HepG2 (cell line): Measurements from ENCODE around the gene LSM2. TPM values are rescaled to one million over a fixed set of nuclear protein-coding genes. Genes with fewer than 3 reads are reported as not detected.

Experiments
- ATF7-NPFF ChIP-seq: sonication (generic); formaldehyde crosslinking; IDR thresholded peaks from 2 replicates; pipeline ENCODE4 v1.8.1; 2023; ENCODE audit warnings: mild to moderate bottlenecking, low read depth, missing genetic modification reagents, moderate library complexity
- DNMT3B ChIP-seq: conservative IDR thresholded peaks from 2 replicates; pipeline ENCODE4 v1.6.1; 2016; ENCODE audit warnings: missing biosample characterization, control low read depth
- E2F2 ChIP-seq: sonication (generic); formaldehyde crosslinking; IDR thresholded peaks from 2 replicates; pipeline ENCODE4 v1.4.0; 2020; ENCODE audit warnings: missing genetic modification reagents, borderline replicate concordance
- FOXC1 ChIP-seq: sonication (generic); formaldehyde crosslinking; IDR thresholded peaks from 2 replicates; pipeline ENCODE4 v1.8.0; 2022; ENCODE audit warnings: mild to moderate bottlenecking, missing genetic modification reagents, borderline replicate concordance
- HNF4A ChIP-seq: sonication (generic); formaldehyde crosslinking; IDR thresholded peaks from 2 replicates; pipeline ENCODE4 v1.4.0; 2020; ENCODE audit warnings: missing genetic modification reagents
- KIAA2018 ChIP-seq: sonication (generic); formaldehyde crosslinking; IDR thresholded peaks from 2 replicates; pipeline ENCODE4 v1.5.0; 2020; ENCODE audit warnings: mild to moderate bottlenecking, missing genetic modification reagents, borderline replicate concordance
- MTERF4 ChIP-seq: sonication (generic); formaldehyde crosslinking; IDR thresholded peaks from 2 replicates; pipeline ENCODE4 v1.8.0; 2023; ENCODE audit warnings: mild to moderate bottlenecking, missing genetic modification reagents
- PHF21A ChIP-seq: sonication (generic); formaldehyde crosslinking; IDR thresholded peaks from 2 replicates; pipeline ENCODE4 v1.5.0; 2020; ENCODE audit warnings: mild to moderate bottlenecking, missing genetic modification reagents
- SALL1 ChIP-seq: sonication (generic); formaldehyde crosslinking; IDR thresholded peaks from 2 replicates; pipeline ENCODE4 v1.8.0; 2022; ENCODE audit warnings: mild to moderate bottlenecking, missing genetic modification reagents
- ZFAT ChIP-seq: sonication (generic); formaldehyde crosslinking; conservative IDR thresholded peaks from 2 replicates; pipeline ENCODE4 v1.8.1; 2023; ENCODE audit warnings: missing genetic modification reagents, inconsistent platforms
- ZFP41 ChIP-seq: sonication (generic); formaldehyde crosslinking; IDR thresholded peaks from 2 replicates; pipeline ENCODE4 v1.4.0; 2020; ENCODE audit warnings: mild to moderate bottlenecking, missing genetic modification reagents, borderline replicate concordance
- ZNF564 ChIP-seq: sonication (generic); formaldehyde crosslinking; IDR thresholded peaks from 2 replicates; pipeline ENCODE4 v1.8.1; 2023; ENCODE audit warnings: mild to moderate bottlenecking, missing genetic modification reagents
- ZNF749 ChIP-seq: sonication (generic); formaldehyde crosslinking; IDR thresholded peaks from 2 replicates; pipeline ENCODE4 v1.8.0; 2022; ENCODE audit warnings: mild to moderate bottlenecking, missing genetic modification reagents, moderate library complexity, borderline replicate concordance
- polyA plus RNA-seq, 8 experiments: library from polyadenylated mRNA; depleted of rRNA in 3 of 8; stranded (reverse) in 7 of 8; unstranded in 1 of 8; fragments of >200 nt; fragmentation: Illumina TruSeq in 4 of 8; extraction: Trizol in 4 of 8; gene quantifications; 2 replicates each; pipeline versions ENCODE4 v1.2.1 to v1.2.3, GENCODE V29; 2011 to 2016; ENCODE audit warnings: low read depth in 4 of 8, missing spikeins in 1 of 8, mixed read lengths in 1 of 8; ENCODE audit not compliant: insufficient read depth in 1 of 8
- total RNA-seq, 5 experiments: library from RNA; depleted of rRNA; stranded (reverse); fragments of >200 nt; fragmentation: Illumina TruSeq; extraction: Trizol; gene quantifications; 2 replicates each; pipeline ENCODE4 v1.2.3, GENCODE V29; 2016; ENCODE audit warnings: low read depth in 1 of 5

The LSM2 gene
- total and polyA plus RNA-seq, 2 of the 13 experiments (the other 11 are each of a cell fraction or from before 2014, with no cell fraction given), result 69.4 to 90.5 TPM

- peak; percentile 99 for TF ChIP-seq E2F2 (CRISPR knock-in tag)
- TF ChIP-seq SALL1, result peak; percentile 63; the same call in 1 of the 2 replicates
- TF ChIP-seq KIAA2018 (CRISPR knock-in tag), result no peak
- TF ChIP-seq ZNF564 (CRISPR knock-in tag), result peak; percentile 68; the same call in 1 of the 2 replicates
- TF ChIP-seq HNF4A (CRISPR knock-in tag), result peak; percentile 67
- peak; percentile 57; the same call in 1 of the 2 replicates for TF ChIP-seq ZFP41 (CRISPR knock-in tag)
- TF ChIP-seq MTERF4 (CRISPR knock-in tag), result peak; percentile 45; the same call in 1 of the 2 replicates
- peak; percentile 88 for TF ChIP-seq FOXC1 (CRISPR knock-in tag)
- TF ChIP-seq PHF21A, result peak; percentile 89
- TF ChIP-seq DNMT3B (CRISPR knock-in tag), result peak; percentile 82; the same call in 1 of the 2 replicates
- 0 out of 2 replicates have a peak, but pooled peaks have one; percentile 42 for TF ChIP-seq ZNF749
- TF ChIP-seq ATF7-NPFF (CRISPR knock-in tag), result no peak
- TF ChIP-seq ZFAT (CRISPR knock-in tag), result peak; percentile 63
Observed at GRCh38 chr6:31834367-31835250, 27.8 kb upstream of the LSM2 start (continued).
